Measurements from ENCODE around the gene IGFL1. TPM values are rescaled to one million over a fixed set of nuclear protein-coding genes. Genes with fewer than 3 reads are reported as not detected.

IGFL1 gene
- 0.70 and 0.88 TPM in 2 replicates for polyA plus RNA-seq (2011; rRNA removed)
- polyA plus RNA-seq (2012; cell fraction: cytosol; rRNA removed), result 0.97 and 0.98 TPM in 2 replicates
- polyA plus RNA-seq (2012; cell fraction: nucleus; rRNA removed), result 1.4 TPM in 2 replicates
- polyA plus RNA-seq (2017; fragmentation: RNase III; extraction: RNeasy Plus Mini Kit Qiagen cat#74134 plus additional on column Dnase treatment), result 1.0 to 1.9 TPM (median 1.1 TPM) in 3 replicates
- polyA minus RNA-seq (2011; rRNA and poly(A)+ RNA removed), result 0.88 and 1.6 TPM in 2 replicates

DNA sequence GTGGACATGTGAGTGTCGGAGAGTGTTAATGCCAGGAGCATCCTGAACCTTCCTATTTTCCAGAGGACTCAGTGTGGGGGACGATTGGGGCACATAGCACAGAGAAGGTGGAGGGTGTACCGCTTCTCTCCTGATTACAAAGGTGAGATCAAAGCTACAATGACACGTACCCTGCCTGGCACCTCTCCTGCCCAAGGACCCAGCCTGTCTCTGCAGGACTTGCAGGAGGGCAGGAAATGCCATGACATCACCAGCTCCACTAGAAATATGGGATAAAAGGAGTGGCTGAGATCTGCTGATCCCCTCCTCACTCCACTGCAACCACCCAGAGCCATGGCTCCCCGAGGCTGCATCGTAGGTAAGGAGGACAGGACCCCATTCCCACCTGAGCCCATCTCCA is at the start of gene IGFL1:
TSS of gene IGFL1 (plus strand) at position 301 of the 400 bp plus-strand sequence. CDS start at position 334, 33 bp downstream.
- FAIRE-seq (no peak), DNase-seq (ENCODE audit: low read depth in 1 of 2, low spot score in 1 of 2) (no peak), ATAC-seq (no peak)
- Histone ChIP-seq H3K4me1 (peaks cover 30% of the 10 kb centered on the region), H3K4me3 (no peak within 1 kb of the TSS), H3K9me3 (no peaks in the 10 kb centered on the region), H3K27ac (peak within 1 kb of the TSS in 1 of 2 experiments; percentile 40; a peak in 2 of 6 replicates), H3K4me2 (no peak within 1 kb of the TSS)
- ChIA-PET POLR2A (no interaction called here), CTCF (interaction anchor here (1.1 to 2.6 kb wide), 8 partner anchors 10 to 308 kb away, joined by 3 to 8 read pairs (median 4); no protein-coding TSS in a partner anchor)
- WGBS (ENCODE audit: missing lambda C conversion rate), result 36% methylated on average over 6 of the region's 6 CpGs
- no peak for TF ChIP-seq FOXS1 (CRISPR knock-in tag; IDR thresholded peaks at IDR 0.05)
- no peak for TF ChIP-seq EHMT2 (IDR thresholded peaks at IDR 0.05; ENCODE audit: low read depth)
- no peak for TF ChIP-seq RCOR1 (IDR thresholded peaks at IDR 0.05; ENCODE audit: low read depth, low read length)
- no peak for TF ChIP-seq HOXB13 (CRISPR knock-in tag; IDR thresholded peaks at IDR 0.05; ENCODE audit: low read depth)
- TF ChIP-seq MAZ (IDR thresholded peaks at IDR 0.05; ENCODE audit: borderline replicate concordance, low read depth, low read length), result no peak
- TF ChIP-seq, protein P1, sequence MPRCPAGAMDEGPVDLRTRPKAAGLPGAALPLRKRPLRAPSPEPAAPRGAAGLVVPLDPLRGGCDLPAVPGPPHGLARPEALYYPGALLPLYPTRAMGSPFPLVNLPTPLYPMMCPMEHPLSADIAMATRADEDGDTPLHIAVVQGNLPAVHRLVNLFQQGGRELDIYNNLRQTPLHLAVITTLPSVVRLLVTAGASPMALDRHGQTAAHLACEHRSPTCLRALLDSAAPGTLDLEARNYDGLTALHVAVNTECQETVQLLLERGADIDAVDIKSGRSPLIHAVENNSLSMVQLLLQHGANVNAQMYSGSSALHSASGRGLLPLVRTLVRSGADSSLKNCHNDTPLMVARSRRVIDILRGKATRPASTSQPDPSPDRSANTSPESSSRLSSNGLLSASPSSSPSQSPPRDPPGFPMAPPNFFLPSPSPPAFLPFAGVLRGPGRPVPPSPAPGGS (IDR thresholded peaks at IDR 0.05), result no peak
- TF ChIP-seq MAFK (IDR thresholded peaks at IDR 0.05; ENCODE audit: partially characterized antibody), result no peak
- no peak for TF ChIP-seq NPAS2 (CRISPR knock-in tag; IDR thresholded peaks at IDR 0.05; ENCODE audit: borderline replicate concordance)
- no peak for TF ChIP-seq CBX8 (IDR thresholded peaks at IDR 0.05)

DNA sequence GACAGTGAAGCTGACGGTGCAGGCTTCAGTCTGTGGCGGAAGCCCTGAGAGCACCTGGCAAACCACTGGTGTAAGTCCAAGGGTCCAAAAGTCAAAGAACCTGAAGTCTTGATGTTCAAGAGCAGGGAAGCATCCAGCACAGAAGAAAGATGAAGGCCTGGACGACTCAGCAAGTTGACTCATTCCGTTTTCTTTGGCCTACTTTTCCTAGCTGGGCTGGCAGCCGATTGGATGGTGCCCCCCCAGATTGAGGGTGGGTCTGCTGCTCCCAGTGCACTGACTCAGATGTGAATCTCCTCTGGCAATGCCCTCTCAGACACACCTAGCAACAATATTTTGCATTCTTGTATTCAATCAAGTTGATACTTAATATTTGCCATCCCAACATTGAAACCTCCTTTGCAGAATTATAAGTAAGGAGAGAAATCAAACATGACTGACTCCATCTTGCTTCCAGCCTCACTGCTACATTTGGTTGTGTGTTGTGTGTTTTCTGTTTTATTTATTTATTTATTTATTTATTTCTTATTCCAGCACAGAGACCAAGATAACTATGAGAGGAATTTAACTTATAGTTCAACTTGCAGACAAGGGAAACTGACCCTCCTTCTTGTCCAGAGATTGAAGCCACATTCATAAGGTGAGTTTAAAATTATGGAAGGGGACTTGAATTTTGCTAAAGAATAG is 48.7 kb upstream of the IGFL1 start:
- DNase-seq (ENCODE audit: low read depth in 1 of 2, low spot score in 1 of 2), result peak in 1 of 2 experiments; percentile 74
- H3K4me1 ChIP-seq, result peaks cover 34% of the 10 kb centered on the region
- H3K4me3 ChIP-seq, result no peak overlapping the region
- peak; percentile 62 to 74; a peak in 5 of 6 replicates for ATAC-seq
- POLR2A ChIA-PET, result interaction anchor here (1.0 to 1.4 kb wide), 3 partner anchors 9 to 30 kb away, joined by 3 to 4 read pairs (median 4); no protein-coding TSS in a partner anchor
- WGBS (ENCODE audit: missing lambda C conversion rate), result 39% methylated on average over 5 of the region's 5 CpGs
- H3K4me2 ChIP-seq, result peak overlapping the region; percentile 51
- H3K27ac ChIP-seq, result peak overlapping the region; percentile 32 to 70; a peak in 5 of 6 replicates
- no peaks in the 10 kb centered on the region for H3K9me3 ChIP-seq
- CTCF ChIA-PET, result interaction anchor here (0.9 to 5.3 kb wide), 5 partner anchors 79 to 152 kb away, joined by 3 to 38 read pairs (median 9); no protein-coding TSS in a partner anchor
- peak; percentile 92 for FAIRE-seq
- TF ChIP-seq RARB (CRISPR knock-in tag; IDR thresholded peaks at IDR 0.05) (no peak), FOSL2 (IDR thresholded peaks at IDR 0.05) (no peak), FOSL2 (CRISPR knock-in tag; IDR thresholded peaks at IDR 0.05) (peak; percentile 22; the same call in 1 of the 2 replicates), HOXB13 (CRISPR knock-in tag; IDR thresholded peaks at IDR 0.05; ENCODE audit: low read depth) (peak; percentile 94; the same call in 1 of the 2 replicates), TFCP2L1 (CRISPR knock-in tag; IDR thresholded peaks at IDR 0.05) (no peak), JUNB (IDR thresholded peaks at IDR 0.05) (no peak), CHD2 (IDR thresholded peaks at IDR 0.05; ENCODE audit: low read length, partially characterized antibody) (no peak), EHF (CRISPR knock-in tag; IDR thresholded peaks at IDR 0.05) (peak; percentile 95), MYC (IDR thresholded peaks at IDR 0.05; ENCODE audit: borderline replicate concordance, low read length) (no peak), MAZ (IDR thresholded peaks at IDR 0.05; ENCODE audit: borderline replicate concordance, low read depth, low read length) (no peak), JUN (IDR thresholded peaks at IDR 0.05) (no peak), FOXS1 (CRISPR knock-in tag; IDR thresholded peaks at IDR 0.05) (0 out of 2 replicates have a peak, but pooled peaks have one; percentile 67), NPAS2 (CRISPR knock-in tag; IDR thresholded peaks at IDR 0.05; ENCODE audit: borderline replicate concordance) (no peak), SMC3 (IDR thresholded peaks at IDR 0.05) (no peak)
- TF ChIP-seq, protein P2, sequence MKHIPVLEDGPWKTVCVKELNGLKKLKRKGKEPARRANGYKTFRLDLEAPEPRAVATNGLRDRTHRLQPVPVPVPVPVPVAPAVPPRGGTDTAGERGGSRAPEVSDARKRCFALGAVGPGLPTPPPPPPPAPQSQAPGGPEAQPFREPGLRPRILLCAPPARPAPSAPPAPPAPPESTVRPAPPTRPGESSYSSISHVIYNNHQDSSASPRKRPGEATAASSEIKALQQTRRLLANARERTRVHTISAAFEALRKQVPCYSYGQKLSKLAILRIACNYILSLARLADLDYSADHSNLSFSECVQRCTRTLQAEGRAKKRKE (CRISPR knock-in tag; IDR thresholded peaks at IDR 0.05; ENCODE audit: low read depth), result peak; percentile 88; the same call in 1 of the 2 replicates
- TF ChIP-seq, protein P3, sequence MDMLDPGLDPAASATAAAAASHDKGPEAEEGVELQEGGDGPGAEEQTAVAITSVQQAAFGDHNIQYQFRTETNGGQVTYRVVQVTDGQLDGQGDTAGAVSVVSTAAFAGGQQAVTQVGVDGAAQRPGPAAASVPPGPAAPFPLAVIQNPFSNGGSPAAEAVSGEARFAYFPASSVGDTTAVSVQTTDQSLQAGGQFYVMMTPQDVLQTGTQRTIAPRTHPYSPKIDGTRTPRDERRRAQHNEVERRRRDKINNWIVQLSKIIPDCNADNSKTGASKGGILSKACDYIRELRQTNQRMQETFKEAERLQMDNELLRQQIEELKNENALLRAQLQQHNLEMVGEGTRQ (IDR thresholded peaks at IDR 0.05), result no peak
- TF ChIP-seq, protein P4, sequence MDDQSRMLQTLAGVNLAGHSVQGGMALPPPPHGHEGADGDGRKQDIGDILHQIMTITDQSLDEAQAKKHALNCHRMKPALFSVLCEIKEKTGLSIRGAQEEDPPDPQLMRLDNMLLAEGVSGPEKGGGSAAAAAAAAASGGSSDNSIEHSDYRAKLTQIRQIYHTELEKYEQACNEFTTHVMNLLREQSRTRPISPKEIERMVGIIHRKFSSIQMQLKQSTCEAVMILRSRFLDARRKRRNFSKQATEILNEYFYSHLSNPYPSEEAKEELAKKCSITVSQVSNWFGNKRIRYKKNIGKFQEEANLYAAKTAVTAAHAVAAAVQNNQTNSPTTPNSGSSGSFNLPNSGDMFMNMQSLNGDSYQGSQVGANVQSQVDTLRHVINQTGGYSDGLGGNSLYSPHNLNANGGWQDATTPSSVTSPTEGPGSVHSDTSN (IDR thresholded peaks at IDR 0.05), result no peak
- TF ChIP-seq, protein P5, sequence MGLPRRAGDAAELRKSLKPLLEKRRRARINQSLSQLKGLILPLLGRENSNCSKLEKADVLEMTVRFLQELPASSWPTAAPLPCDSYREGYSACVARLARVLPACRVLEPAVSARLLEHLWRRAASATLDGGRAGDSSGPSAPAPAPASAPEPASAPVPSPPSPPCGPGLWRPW (IDR thresholded peaks at IDR 0.05), result no peak
- TF ChIP-seq, protein P6, sequence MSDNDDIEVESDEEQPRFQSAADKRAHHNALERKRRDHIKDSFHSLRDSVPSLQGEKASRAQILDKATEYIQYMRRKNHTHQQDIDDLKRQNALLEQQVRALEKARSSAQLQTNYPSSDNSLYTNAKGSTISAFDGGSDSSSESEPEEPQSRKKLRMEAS (IDR thresholded peaks at IDR 0.05), result peak; percentile 1
- TF ChIP-seq, protein P7, sequence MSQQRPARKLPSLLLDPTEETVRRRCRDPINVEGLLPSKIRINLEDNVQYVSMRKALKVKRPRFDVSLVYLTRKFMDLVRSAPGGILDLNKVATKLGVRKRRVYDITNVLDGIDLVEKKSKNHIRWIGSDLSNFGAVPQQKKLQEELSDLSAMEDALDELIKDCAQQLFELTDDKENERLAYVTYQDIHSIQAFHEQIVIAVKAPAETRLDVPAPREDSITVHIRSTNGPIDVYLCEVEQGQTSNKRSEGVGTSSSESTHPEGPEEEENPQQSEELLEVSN (IDR thresholded peaks at IDR 0.05; ENCODE audit: borderline replicate concordance, low read depth), result no peak

Measured in A549 (cell line).